ENCODE data around the gene CAGE1. TPM values are rescaled to one million over a fixed set of nuclear protein-coding genes. Genes with fewer than 3 reads are reported as not detected.

Gene CAGE1
- polyA plus RNA-seq, 3 donors: not detected

GRCh38 chr6:7298113-7298512, 91.4 kb downstream of the CAGE1 start:
- TF ChIP-seq CTCF (IDR thresholded peaks at IDR 0.05): no peak
- Histone ChIP-seq H3K9me3 (replicated peaks in 1 of 2; ENCODE audit: control insufficient read depth in 1 of 2, insufficient read depth in 1 of 2, low read length in 2 of 2) (no peaks in the 10 kb centered on the region), H3K4me2 (replicated peaks; ENCODE audit: extremely low read depth, low read length, poor library complexity, severe bottlenecking) (no peak overlapping the region), H4K20me1 (ENCODE audit: insufficient read depth, low read length) (peaks cover 71% of the 10 kb centered on the region), H3K4me3 (replicated peaks in 1 of 3; ENCODE audit: low read depth in 2 of 3, low read length in 3 of 3) (no peak overlapping the region), H3K9ac (ENCODE audit: insufficient read depth, low read length, poor library complexity, severe bottlenecking) (no peak overlapping the region), H2AFZ (ENCODE audit: insufficient read depth, low read depth, low read length, poor library complexity, severe bottlenecking) (no peak overlapping the region), H3K4me1 (ENCODE audit: control insufficient read depth in 1 of 2, insufficient read depth in 2 of 2, low read length in 2 of 2) (no peaks in the 10 kb centered on the region), H3K79me2 (ENCODE audit: insufficient read depth, low read length) (peaks cover 69% of the 10 kb centered on the region), H3K27ac (ENCODE audit: low read depth in 1 of 2, low read length in 2 of 2) (no peak overlapping the region), H3K27me3 (ENCODE audit: control insufficient read depth in 2 of 2, insufficient read depth in 2 of 2, low read length in 2 of 2) (no peaks in the 10 kb centered on the region), H3K36me3 (replicated peaks in 1 of 2; ENCODE audit: control insufficient read depth in 1 of 2, insufficient read depth in 2 of 2, low read length in 2 of 2) (peaks cover 91 to 100% of the 10 kb centered on the region in 2 donors)
- H3K36me3 Mint-ChIP-seq: peaks cover 69 to 85% of the 10 kb centered on the region in 2 donors
- H3K9me3 Mint-ChIP-seq: no peaks in the 10 kb centered on the region
- no peaks in the 10 kb centered on the region for H3K27me3 Mint-ChIP-seq (ENCODE audit: low read depth in 3 of 3)
- no peak for DNase-seq
- no peak overlapping the region for H3K27ac Mint-ChIP-seq
- no peak overlapping the region for H3K4me3 Mint-ChIP-seq
- WGBS (ENCODE audit: insufficient coverage): no CpG with 5 or more reads among the region's 1 CpG
- H3K4me1 Mint-ChIP-seq: no peaks in the 10 kb centered on the region
- intact Hi-C loops (cut with micrococcal nuclease): loop anchor here in 1 of 2 donors (10.0 kb wide), 1 partner anchor 317 kb away; no protein-coding TSS in a partner anchor

- Mint-ChIP-seq H3K9me3 (no peaks in the 10 kb centered on the region), H3K36me3 (peaks cover 71 to 86% of the 10 kb centered on the region in 2 donors), H3K27ac (peak overlapping the region in 3 of 7 donors; percentile 42 to 82 (median 65)), H3K4me3 (no peak overlapping the region), H3K4me1 (no peaks in the 10 kb centered on the region), H3K27me3 (ENCODE audit: low read depth in 3 of 3) (no peaks in the 10 kb centered on the region)
- H3K9ac ChIP-seq (ENCODE audit: insufficient read depth, low read length, poor library complexity, severe bottlenecking): no peak overlapping the region
- no peak overlapping the region for H3K27ac ChIP-seq (ENCODE audit: low read depth in 1 of 2, low read length in 2 of 2)
- H3K36me3 ChIP-seq (replicated peaks in 1 of 2; ENCODE audit: control insufficient read depth in 1 of 2, insufficient read depth in 2 of 2, low read length in 2 of 2): peaks cover 92 to 100% of the 10 kb centered on the region in 2 donors
- intact Hi-C loops (cut with micrococcal nuclease): loop anchor here in 1 of 2 donors (10.0 kb wide), 1 partner anchor 318 kb away; no protein-coding TSS in a partner anchor
- H2AFZ ChIP-seq (ENCODE audit: insufficient read depth, low read depth, low read length, poor library complexity, severe bottlenecking): no peak overlapping the region
- H3K9me3 ChIP-seq (replicated peaks in 1 of 2; ENCODE audit: control insufficient read depth in 1 of 2, insufficient read depth in 1 of 2, low read length in 2 of 2): no peaks in the 10 kb centered on the region
- TF ChIP-seq CTCF (IDR thresholded peaks at IDR 0.05): no peak
- peaks cover 73% of the 10 kb centered on the region for H4K20me1 ChIP-seq (ENCODE audit: insufficient read depth, low read length)
- H3K27me3 ChIP-seq (ENCODE audit: control insufficient read depth in 2 of 2, insufficient read depth in 2 of 2, low read length in 2 of 2): no peaks in the 10 kb centered on the region
- H3K4me1 ChIP-seq (ENCODE audit: control insufficient read depth in 1 of 2, insufficient read depth in 2 of 2, low read length in 2 of 2): no peaks in the 10 kb centered on the region
- no peak for DNase-seq
- H3K4me3 ChIP-seq (replicated peaks in 1 of 3; ENCODE audit: low read depth in 2 of 3, low read length in 3 of 3): no peak overlapping the region
- no CpG with 5 or more reads among the region's 2 CpGs for WGBS (ENCODE audit: insufficient coverage)
- peaks cover 57% of the 10 kb centered on the region for H3K79me2 ChIP-seq (ENCODE audit: insufficient read depth, low read length)
- H3K4me2 ChIP-seq (replicated peaks; ENCODE audit: extremely low read depth, low read length, poor library complexity, severe bottlenecking): no peak overlapping the region
Observed at GRCh38 chr6:7296602-7297001, 92.9 kb downstream of the CAGE1 start.

Data from CD14-positive monocyte (primary cell).